ENCODE measurements around the gene HOXA5.
A peak's percentile ranks its signal among the peaks of the same experiment; 100 is the strongest.

Gene HOXA5

DNA sequence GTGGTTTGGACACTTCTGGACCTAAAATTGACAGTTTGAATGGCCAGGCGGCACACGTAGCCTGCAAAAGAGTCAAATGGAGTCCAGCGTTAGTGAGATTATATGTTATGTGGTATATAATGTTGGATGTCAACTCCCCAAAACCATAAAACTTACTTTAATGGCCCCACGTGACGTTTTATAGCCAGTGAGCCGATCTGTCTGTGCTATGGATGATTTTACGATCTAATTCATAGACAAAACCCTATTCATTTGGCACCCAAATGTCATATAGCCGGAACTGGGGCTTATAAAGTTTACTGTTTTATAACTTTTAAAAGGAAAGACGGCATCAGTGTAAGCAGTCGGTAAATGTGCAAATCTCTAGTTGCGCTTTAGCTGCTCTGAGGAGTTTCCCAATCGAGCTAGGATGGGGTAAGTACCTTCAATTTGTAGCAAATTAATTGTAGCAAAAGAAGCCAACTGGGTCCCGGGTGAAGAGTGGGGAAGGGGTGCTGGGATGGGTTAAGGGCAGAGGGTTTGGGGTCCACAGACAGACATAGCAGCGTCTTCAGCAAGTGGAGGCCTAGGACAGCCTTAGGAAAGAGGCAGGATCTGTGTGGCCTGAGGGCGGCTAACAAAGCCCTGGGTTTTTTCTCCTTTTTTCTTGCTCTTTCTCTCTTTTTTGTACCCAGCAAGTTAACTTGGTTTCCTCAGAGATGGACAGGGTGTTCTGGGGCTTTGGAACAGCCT is 3.2 kb downstream of the HOXA5 start:
- TF ChIP-seq, protein P1, sequence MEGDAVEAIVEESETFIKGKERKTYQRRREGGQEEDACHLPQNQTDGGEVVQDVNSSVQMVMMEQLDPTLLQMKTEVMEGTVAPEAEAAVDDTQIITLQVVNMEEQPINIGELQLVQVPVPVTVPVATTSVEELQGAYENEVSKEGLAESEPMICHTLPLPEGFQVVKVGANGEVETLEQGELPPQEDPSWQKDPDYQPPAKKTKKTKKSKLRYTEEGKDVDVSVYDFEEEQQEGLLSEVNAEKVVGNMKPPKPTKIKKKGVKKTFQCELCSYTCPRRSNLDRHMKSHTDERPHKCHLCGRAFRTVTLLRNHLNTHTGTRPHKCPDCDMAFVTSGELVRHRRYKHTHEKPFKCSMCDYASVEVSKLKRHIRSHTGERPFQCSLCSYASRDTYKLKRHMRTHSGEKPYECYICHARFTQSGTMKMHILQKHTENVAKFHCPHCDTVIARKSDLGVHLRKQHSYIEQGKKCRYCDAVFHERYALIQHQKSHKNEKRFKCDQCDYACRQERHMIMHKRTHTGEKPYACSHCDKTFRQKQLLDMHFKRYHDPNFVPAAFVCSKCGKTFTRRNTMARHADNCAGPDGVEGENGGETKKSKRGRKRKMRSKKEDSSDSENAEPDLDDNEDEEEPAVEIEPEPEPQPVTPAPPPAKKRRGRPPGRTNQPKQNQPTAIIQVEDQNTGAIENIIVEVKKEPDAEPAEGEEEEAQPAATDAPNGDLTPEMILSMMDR (conservative IDR thresholded peaks at IDR 0.05; ENCODE audit: low read depth) = no peak
- ChIA-PET POLR2A (ENCODE audit: low non-redundant PET) (no interaction called here), CTCF (interaction anchor here (0.6 to 2.3 kb wide), 6 partner anchors 42 to 768 kb away, joined by 3 to 10 read pairs (median 4); no protein-coding TSS in a partner anchor)
- H3K27ac ChIP-seq = peak overlapping the region; percentile 84
- no peak for DNase-seq (ENCODE audit: low spot score)

DNA sequence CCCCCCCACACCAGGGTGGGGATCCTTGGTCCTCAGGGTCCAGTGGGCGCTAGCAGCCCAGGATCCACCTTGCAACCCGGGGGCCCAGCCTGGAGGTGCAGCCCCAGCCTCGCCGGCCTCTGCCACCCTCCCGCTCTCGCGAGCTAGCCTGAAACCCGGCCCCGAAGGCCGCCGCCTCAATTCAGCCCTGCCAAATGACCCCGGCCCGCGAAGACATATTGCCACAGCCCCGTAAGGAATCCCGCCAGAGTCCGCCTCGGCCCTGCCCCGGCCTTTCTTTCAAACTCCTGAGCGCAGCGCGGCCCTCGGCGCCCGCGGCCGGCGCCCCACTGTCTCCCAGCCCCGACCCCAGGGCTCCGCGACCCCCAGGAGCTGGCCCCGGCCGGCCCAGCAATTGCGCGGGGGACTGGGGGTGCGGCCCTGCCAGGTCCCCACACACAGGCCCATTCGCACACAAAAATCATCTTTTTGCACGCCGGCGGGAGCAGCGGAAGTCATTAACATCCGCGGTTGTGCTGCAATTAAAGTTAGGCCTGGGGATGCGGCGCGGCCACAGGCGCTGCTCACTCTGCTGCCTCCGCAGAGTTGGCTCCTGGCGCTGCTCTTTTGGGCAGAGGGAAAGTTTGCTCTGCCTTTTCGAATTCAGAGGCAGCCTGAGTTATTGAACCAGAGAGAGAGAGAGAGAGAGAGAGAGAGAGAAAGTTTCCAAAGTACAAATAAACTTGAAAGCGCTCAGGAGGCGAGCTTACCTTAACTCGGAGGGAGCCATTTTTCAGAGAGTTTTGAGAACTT is 4.0 kb downstream of the HOXA5 start:
- CTCF ChIA-PET = interaction anchor here (0.6 kb wide), 3 partner anchors 8 to 767 kb away, joined by 3 to 7 read pairs (median 4); no protein-coding TSS in a partner anchor
- POLR2A ChIA-PET (ENCODE audit: low non-redundant PET) = no interaction called here
- peak overlapping the region; percentile 84 for H3K27ac ChIP-seq
- no peak for DNase-seq (ENCODE audit: low spot score)
- TF ChIP-seq, protein P1 (conservative IDR thresholded peaks at IDR 0.05; ENCODE audit: low read depth) = no peak

DNA sequence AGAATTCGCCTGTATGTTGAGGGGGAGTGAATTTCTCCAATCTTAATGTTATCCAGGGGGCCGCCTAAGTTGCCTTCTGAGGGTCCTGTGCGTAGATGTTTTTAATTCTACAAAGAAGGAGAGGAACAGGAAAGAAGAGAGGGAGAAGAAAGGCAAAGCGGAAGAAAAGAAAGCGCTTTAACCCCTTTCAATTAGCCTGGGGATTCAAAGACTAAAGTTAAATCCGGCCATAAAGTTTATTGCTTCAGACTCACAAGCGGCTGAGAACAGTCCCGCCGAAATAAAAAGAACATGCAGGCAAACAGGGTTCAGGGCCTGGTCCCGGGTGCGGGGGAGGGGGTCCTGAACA is 4.5 kb downstream of the HOXA5 start:
- ChIA-PET POLR2A (ENCODE audit: low non-redundant PET) (no interaction called here), CTCF (interaction anchor here (0.6 kb wide), 2 partner anchors 8 to 41 kb away, joined by 3 to 7 read pairs; no protein-coding TSS in a partner anchor)
- no peak for DNase-seq (ENCODE audit: low spot score)
- TF ChIP-seq, protein P1 (conservative IDR thresholded peaks at IDR 0.05; ENCODE audit: low read depth) = no peak
- H3K27ac ChIP-seq = peak overlapping the region; percentile 84

DNA sequence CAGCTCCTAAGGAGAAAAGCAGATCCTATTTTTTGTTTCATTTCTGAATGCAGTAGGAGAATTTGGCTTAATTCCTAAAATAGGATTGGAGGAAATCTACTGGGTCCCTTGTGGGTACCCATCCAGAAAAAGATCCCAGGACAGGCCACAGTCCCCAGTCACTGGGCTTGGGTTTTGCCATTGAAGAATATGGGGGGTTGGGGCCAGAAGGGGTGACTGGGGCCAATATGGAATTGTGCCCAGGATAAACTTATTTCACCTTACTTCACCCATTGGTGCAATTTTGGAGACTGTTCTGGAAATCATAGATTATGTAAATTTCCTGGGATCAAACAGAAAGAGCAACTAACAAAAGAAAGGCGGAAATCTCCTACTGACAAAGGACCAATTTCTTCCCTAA is 5.0 kb downstream of the HOXA5 start:
- CTCF ChIA-PET = no interaction called here
- POLR2A ChIA-PET (ENCODE audit: low non-redundant PET) = no interaction called here

DNA sequence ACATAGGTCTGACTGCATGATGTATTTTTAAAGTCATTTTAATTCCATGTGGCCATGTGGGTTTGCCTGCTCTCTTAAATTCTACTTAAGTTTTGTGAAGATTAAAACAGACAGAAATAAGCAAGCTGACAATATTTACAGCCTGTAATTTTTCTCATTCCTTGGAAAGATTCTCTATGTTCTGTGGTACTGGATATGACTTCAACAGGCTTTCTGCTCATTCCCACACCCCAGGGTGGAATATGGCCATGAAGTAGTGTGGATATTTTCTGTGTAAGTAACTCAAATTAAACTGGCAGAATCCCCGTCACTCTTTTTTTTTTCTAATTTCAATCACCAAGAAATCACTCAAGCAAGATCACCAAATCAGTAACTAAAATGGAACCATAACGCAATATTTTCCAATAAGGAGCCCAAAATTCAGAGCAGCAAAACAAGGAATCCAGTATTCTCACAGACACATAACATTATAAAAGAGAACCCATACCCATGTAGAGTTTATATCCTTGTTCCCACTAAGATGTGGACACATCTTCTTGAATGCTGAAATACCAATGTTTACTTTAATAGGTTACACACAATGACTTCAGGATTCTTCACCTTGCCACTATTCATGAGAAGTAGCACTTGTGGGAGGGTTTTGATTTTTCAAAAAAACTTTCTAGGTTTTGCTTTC is 5.7 kb downstream of the HOXA5 start:
- ChIA-PET POLR2A (ENCODE audit: low non-redundant PET) (no interaction called here), CTCF (interaction anchor here (0.7 to 1.0 kb wide), 3 partner anchors 19 to 1099 kb away, joined by 3 to 4 read pairs (median 3); no protein-coding TSS in a partner anchor)
- DNase-seq (ENCODE audit: low spot score) = no peak
- TF ChIP-seq, protein P1 (conservative IDR thresholded peaks at IDR 0.05; ENCODE audit: low read depth) = no peak
- H3K27ac ChIP-seq = no peak overlapping the region

More for the DNA sequence above, 5.0 kb downstream of the HOXA5 start:
- DNase-seq (ENCODE audit: low spot score) = no peak
- no peak overlapping the region for H3K27ac ChIP-seq
- TF ChIP-seq, protein P1 (conservative IDR thresholded peaks at IDR 0.05; ENCODE audit: low read depth) = no peak

DNA sequence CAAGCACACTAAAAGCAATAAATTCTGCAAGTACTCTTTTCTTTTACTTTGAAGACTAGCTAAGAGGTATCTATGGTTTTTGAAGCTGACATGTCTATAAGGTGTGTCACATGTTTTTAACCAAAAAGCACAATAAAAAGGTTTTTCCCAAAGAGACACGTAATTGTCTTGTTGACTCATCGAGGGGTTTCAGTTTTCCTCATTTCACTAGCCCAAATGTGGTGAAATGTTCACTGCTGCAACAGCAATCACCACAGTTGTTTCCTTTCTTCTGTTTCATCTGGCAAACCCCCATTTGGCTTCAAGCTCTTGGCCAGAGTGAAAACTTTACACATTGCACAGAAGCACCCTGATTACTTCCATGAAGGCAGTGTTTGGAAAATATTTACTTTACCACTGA is 9.1 kb downstream of the HOXA5 start:
- H3K27ac ChIP-seq = no peak overlapping the region
- TF ChIP-seq, protein P1 (conservative IDR thresholded peaks at IDR 0.05; ENCODE audit: low read depth) = no peak
- DNase-seq (ENCODE audit: low spot score) = peak; percentile 42
- ChIA-PET CTCF (no interaction called here), POLR2A (ENCODE audit: low non-redundant PET) (no interaction called here)

Measured in RWPE1 (cell line).